ENCODE data around the gene PCARE.

Gene PCARE

GRCh38 chr2:29061616-29062015 is 12.7 kb downstream of the PCARE start:
- DNase-seq: no peak

GRCh38 chr2:29061176-29061575 is 13.1 kb downstream of the PCARE start:
- DNase-seq: no peak

GRCh38 chr2:29060441-29060840 is 13.9 kb downstream of the PCARE start:
- DNase-seq: no peak

- no peak for DNase-seq
These were observed 14.7 kb downstream of the PCARE start for GRCh38 chr2:29059624-29060023.

GRCh38 chr2:29057006-29057405 is 17.3 kb downstream of the PCARE start:
- DNase-seq: no peak

DNA sequence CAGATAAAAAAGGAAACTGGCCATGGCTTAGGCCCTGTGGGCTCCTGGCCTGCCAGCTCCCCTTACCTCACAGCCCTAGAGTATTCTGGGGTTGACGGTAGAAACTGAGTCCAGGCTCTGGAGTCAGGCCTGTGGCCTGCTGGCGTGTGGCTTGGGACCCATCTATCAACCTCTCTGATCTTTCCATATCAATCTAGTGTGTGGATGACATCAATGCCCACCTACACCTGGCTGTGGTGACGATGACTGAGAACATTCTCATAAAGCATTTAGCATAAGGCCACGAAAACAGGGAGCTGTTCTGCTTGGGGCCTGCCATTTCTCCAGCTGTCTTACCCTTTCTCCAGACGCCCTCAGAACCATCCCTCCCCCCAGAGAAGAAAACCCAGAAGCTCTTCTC is 17.9 kb downstream of the PCARE start:
- DNase-seq: no peak

- no peak for DNase-seq
These were observed 18.7 kb downstream of the PCARE start for GRCh38 chr2:29055601-29056000.

- DNase-seq: no peak
These were observed 19.9 kb downstream of the PCARE start for GRCh38 chr2:29054430-29054829.

GRCh38 chr2:29053670-29054400 is 20.5 kb downstream of the PCARE start:
- no peak for DNase-seq

DNA sequence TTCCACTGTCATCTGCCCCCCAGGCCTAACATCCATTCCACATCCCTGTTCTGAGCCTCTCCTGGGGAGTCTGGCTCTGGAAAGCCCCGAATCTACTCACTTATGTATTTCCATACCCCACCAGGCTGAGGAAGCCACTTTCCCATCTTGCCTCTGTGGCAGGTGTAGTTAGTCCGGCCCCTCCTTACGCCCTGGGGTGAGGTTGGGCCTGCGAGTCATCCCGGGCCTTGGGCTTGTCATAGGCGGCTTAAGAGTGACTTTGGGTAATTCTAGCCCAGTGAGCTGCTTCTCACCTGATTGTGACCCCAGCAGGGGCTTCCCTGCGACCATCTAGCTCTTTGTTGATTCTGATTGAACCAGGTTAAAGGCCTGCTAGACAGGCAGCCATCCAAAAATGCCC is 21.1 kb downstream of the PCARE start:
- no peak for DNase-seq

GRCh38 chr2:29052807-29053206 is 21.5 kb downstream of the PCARE start:
- DNase-seq: no peak

GRCh38 chr2:29051730-29052129 is 22.6 kb downstream of the PCARE start:
- DNase-seq: no peak

- DNase-seq: no peak
These were observed 23.7 kb downstream of the PCARE start for GRCh38 chr2:29050591-29050990.

GRCh38 chr2:29047083-29047845 is 27.1 kb downstream of the PCARE start:
- no peak for DNase-seq

DNA sequence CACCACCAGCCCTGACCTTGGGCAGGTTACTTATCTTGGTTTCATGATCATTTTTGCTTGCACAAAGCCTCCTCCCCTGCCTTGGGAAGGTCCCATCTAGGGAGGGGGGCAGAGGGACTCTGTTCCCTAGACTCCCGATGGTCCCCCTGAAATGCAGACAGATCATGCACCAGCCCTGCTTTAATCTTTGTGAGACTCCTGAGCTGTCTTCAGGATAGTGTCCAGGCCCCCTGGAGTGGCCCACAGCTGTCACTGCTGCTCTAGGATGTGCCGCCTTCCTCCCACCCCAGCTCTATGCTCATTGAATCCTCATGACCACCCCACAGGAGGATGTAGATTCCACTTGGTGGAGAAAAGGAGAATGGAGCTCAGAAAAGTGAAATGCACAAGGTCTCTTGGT is 28.0 kb downstream of the PCARE start:
- no peak for DNase-seq

DNA sequence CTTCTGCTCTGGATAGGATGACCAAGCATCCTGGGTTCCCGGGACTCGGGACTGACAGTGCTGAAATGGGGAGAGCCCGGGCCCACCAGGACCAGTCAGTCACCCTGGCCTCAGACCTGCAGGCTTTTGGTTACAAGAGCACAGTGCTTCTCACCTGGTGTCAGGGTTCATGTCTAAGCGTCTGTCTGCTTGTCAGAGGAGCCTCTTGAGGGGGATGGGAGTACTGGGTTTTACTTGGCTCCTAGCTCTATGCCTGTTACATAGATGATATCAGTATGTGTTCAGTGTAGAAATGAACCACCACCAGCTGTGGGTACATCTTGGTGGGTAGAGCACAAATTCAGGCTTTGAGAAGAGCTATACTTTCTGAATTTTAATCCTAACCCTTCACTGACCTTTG is 29.9 kb downstream of the PCARE start:
- no peak for DNase-seq

DNA sequence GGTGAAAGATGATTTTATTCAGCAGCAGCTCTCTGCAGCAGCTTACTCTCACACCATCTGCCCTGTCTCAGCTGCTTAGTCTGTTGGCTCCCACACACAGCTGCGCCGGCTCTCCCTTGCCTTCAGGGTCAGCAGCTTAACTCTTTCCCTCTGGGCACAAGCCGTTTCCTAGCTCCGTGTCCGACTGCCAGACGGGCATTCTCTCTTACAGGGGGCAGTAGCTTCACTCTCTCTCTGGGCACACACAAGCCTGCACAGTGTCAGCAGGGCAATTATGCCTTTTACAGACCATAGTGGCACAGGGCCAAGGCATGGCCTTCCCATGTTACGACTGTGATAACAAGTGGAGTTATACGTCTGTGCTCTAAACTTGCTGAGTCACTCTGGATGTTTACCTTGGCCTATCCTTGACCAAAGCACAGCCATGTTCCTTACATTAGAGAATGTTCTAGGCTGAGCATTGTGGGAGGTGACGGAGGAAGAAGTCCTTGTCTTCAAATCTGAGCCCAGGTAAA is 31.7 kb downstream of the PCARE start:
- no peak for DNase-seq

DNA sequence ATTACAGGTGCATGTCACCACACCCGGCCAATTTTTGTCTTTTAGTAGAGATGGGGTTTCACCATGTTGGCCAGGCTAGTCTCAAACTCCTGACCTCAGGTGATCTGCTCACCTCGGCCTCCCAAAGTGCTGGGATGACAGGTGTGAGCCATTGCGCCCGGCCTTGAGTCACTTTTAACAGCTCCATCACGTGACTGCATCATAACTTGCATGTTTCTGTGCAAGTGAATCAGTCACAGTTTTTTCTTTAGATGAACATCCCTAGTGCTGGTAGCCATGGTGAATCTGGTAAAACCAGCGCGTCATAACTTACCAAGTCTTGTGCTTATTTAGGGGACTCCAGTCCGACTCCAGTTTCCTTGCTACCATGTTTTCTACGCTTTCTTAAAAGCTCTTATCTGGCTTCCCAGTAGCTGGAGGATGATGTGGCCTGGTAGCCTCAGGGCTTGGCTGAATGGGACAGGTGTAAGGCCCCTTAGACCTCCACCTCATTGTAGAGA is 33.1 kb downstream of the PCARE start:
- no peak for DNase-seq

GRCh38 chr2:29040552-29040951 is 33.8 kb downstream of the PCARE start:
- no peak for DNase-seq

DNA sequence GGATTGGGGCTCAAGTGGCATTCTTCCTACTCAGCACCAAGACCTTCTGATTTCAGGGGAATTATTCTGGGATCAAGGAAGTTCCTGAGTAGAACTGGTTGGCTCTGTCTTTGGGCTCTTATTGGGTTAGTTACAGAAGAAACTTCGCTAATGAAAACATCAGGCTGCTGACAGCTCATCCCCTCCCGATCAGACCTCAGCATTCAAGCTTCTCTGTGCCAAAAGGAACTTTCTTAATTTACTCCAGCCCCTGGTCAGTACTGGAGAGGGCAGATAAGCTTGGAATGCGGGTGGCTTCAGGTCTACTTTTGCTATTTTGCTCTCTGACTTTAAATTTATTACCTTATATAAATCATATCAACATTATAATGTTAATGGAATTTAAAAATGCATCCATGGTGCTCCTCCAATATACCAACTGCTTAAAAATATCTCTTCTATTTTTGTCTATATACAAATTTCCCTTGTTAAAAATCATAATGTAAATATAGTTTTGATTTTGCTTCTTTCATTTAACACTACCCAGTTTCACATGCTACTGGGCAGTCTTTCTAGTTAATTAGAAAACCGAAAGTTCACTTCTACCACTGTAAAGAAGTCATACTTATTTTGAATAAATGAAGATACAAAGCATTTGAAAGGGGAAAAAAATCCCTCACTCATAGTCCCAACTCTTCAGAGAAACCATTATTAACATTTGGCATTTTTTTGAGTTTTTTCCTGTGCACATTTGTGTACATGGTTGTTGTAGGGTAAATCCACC is 34.4 kb downstream of the PCARE start:
- DNase-seq: no peak

- no peak for DNase-seq
These were observed 39.1 kb downstream of the PCARE start for GRCh38 chr2:29035016-29035745.

DNA sequence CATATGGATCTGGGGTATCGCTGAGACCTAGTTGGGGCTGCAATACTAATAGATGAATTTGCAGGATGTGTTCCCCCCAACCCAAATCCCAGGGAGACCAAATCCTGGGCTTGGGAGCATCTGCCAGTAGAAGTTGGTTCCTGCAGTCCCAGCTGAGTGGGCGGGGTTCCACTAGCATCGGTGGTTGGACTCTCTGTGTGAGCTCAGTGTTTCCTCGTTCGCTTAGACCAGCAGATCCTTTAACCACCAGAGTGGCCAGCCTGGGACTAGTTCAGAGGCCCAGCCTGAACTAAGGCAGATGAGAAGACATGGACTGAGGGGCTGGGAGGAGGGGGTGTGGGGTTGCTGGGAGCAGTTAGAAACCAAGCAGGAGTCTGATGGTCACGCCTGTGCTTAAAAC is 40.7 kb downstream of the PCARE start:
- no peak for DNase-seq

DNA sequence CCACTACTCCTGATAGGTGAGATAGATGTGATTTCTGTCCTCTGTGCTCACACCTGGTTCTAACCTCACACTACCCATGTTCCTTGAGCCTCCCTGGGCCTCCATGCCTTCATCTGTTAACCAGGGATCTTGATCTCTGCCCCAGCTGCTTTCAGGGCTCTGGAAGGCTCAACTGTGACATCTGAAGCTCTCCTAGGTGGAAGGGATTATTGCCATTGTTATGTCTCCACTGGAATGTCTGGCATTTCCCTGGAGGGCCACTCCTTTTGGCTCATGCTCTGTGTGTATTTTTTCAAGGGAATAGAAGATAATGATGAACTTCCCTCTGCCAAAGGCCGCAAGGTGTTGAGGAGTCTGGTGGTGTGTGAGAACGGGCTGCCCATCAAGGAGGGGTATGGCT is 41.2 kb downstream of the PCARE start:
- DNase-seq: no peak

All from COR-L47 (cell line).